Gastrocnemius medialis (tissue), 4 donors: ENCODE results near the gene STH.

Experiments used
- POLR2A ChIP-seq, 2 donors: fragments of 450-650 bp; IDR thresholded peaks; one replicate each; pipeline ENCODE4 v1.6.1; 2017; ENCODE audit warnings: antibody characterized with exemption in 2 of 2, mild to moderate bottlenecking in 2 of 2, moderate library complexity in 2 of 2
- TF ChIP-seq, protein P1 (sequence below), 5 experiments: fragments of 450-650 bp in 3 of 5; fragments of 200-600 bp in 2 of 5; sonication (generic) in 2 of 5; IDR thresholded peaks in 4 of 5; conservative IDR thresholded peaks in 1 of 5; 1 replicate in 4 of 5; 2 replicates in 1 of 5; pipeline ENCODE4 v1.5.1; 2016 to 2019; ENCODE audit warnings: antibody characterized with exemption in 5 of 5, mild to moderate bottlenecking in 3 of 5, moderate library complexity in 3 of 5

GRCh38 chr17:45992175-45992574, 6.9 kb upstream of the STH start:
- TF ChIP-seq, protein P1, sequence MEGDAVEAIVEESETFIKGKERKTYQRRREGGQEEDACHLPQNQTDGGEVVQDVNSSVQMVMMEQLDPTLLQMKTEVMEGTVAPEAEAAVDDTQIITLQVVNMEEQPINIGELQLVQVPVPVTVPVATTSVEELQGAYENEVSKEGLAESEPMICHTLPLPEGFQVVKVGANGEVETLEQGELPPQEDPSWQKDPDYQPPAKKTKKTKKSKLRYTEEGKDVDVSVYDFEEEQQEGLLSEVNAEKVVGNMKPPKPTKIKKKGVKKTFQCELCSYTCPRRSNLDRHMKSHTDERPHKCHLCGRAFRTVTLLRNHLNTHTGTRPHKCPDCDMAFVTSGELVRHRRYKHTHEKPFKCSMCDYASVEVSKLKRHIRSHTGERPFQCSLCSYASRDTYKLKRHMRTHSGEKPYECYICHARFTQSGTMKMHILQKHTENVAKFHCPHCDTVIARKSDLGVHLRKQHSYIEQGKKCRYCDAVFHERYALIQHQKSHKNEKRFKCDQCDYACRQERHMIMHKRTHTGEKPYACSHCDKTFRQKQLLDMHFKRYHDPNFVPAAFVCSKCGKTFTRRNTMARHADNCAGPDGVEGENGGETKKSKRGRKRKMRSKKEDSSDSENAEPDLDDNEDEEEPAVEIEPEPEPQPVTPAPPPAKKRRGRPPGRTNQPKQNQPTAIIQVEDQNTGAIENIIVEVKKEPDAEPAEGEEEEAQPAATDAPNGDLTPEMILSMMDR (IDR thresholded peaks at IDR 0.05 in 4 of 5, conservative IDR thresholded peaks at IDR 0.05 in 1 of 5): no peak
- no peak for TF ChIP-seq POLR2A (IDR thresholded peaks at IDR 0.05)
